Left hindlimb (tissue), 1 donor: ENCODE measurements around the gene PPIA.
A peak's percentile ranks its signal among the peaks of the same experiment; 100 is the strongest.
"Not testable (repeated sequence)": the region's sequence is repeated elsewhere in the genome, so short reads cannot be mapped to it uniquely, and the experiment has no call there.

Experiments used
- DNase-seq: peaks from one replicate; pipeline ENCODE4 v3.0.0-alpha.2; 2018

The PPIA gene

GRCh38 chr7:44791278-44792219 lies 4.9 kb upstream of the PPIA start:
- DNase-seq = no peak

- DNase-seq = no peak
Observed at GRCh38 chr7:44793919-44794318, 2.6 kb upstream of the PPIA start.

- DNase-seq = no peak
Observed at GRCh38 chr7:44794331-44794730, 2.1 kb upstream of the PPIA start.

DNA sequence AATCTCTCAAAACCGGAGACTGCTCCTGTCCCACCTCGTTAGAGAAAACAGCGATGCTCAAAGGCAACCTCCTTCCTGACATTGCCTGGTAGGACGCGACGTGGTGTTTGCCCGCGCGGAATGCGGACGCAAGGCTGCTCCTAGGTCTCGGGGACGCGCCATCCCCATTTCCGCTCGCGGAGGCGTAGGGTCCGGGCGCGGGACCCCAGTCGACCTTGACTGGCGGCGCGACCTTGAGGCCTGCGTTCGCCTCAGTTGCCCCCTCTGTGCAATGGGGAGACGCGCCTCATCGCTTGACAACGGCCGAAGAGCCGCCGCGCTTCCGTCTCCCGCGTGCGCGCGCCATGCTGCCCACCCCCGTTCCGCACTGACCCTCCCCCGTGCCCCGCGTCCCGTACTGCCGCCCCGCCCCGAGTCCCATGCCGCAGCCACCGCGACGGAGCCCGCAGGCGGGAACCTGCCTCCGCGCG lies 412 bp upstream of the PPIA start:
- no peak for DNase-seq

- DNase-seq = peak; percentile 92
Observed at GRCh38 chr7:44797329-44798258, 1.1 kb downstream of the PPIA start.

GRCh38 chr7:44798649-44799305 lies 2.3 kb downstream of the PPIA start:
- DNase-seq = no peak

GRCh38 chr7:44799939-44800338 lies 3.5 kb downstream of the PPIA start:
- no peak for DNase-seq

- no peak for DNase-seq
Observed at GRCh38 chr7:44801890-44802289, 5.4 kb downstream of the PPIA start.

DNA sequence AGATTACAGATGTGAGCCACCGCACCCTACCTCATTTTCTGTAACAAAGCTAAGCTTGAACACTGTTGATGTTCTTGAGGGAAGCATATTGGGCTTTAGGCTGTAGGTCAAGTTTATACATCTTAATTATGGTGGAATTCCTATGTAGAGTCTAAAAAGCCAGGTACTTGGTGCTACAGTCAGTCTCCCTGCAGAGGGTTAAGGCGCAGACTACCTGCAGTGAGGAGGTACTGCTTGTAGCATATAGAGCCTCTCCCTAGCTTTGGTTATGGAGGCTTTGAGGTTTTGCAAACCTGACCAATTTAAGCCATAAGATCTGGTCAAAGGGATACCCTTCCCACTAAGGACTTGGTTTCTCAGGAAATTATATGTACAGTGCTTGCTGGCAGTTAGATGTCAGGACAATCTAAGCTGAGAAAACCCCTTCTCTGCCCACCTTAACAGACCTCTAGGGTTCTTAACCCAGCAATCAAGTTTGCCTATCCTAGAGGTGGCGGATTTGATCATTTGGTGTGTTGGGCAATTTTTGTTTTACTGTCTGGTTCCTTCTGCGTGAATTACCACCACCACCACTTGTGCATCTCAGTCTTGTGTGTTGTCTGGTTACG lies 6.0 kb downstream of the PPIA start:
- no peak for DNase-seq

DNA sequence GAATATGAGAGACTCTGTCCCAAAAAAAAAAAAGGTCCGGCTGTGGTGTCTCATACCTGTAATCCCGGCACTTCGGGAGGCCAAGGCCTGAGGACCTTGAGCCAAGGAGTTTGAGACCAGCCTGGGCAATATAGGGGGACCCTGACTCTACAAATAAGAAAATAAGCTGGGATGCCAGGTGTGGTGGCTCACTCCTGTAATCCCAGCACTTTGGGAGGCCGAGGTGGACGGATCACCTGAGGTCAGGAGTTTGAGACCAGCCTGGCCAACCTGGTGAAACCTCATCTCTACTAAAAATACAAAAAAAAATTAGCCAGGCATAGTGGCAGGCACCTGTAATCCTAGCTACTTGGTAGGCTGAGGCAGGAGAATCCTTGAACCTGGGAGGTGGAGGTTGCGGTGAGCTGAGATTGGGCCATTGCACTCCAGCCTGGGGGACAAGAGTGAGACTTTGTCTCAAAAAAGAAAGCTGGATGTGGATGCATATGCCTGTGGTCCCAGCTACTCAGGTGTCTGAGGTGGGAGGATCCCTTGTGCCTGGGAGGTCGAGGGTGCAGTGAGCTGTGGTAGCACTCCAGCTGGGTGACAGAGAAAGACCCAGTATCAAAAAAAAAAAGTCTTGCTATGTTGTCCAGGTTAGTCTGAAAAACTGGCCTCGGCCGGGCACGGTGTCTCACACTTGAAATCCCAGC lies 7.5 kb downstream of the PPIA start:
- not testable (repeated sequence) for DNase-seq

GRCh38 chr7:44805950-44806349 lies 9.5 kb downstream of the PPIA start:
- DNase-seq = no peak

- DNase-seq = no peak
Observed at GRCh38 chr7:44808914-44809393, 12.5 kb downstream of the PPIA start.

DNA sequence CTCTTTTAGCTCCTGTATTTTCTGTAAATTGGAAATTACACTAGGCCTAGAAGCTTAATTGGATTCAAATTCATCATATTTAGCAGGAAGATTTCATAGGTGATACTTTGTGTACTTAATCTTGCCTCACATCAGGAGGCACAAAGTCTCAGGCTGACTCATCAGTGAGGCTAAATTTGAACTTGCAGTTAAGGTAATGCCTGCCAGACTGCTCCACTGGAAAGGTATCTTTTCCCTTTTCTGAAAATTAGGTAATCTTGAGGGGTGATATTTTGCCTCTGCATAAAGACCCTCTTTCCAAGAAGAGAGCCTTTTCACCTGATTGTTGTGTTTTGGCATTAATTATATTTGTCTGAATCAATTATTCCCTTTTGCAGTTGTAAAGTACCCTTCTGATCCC lies 14.6 kb downstream of the PPIA start:
- no peak for DNase-seq

DNA sequence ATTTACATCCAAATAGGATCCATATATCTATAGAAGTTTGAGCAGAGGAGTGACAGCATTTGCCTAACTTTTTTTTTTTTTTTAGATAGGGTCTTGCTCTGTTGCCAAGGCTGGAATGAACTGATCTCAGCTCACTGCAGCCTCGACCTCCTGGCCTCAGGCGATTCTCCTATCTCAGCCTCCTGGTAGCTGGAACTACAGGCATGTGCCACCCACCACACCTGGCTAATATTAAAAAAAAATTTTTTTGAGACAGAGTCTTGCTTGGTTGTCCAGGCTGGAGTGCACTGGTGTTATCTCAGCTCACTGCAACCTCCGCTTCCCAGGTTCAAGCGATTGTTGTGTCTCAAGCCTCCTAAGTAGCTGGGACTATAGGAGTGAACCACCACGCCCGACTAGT lies 15.1 kb downstream of the PPIA start:
- no peak for DNase-seq

GRCh38 chr7:44814919-44815318 lies 18.4 kb downstream of the PPIA start:
- DNase-seq = no peak

DNA sequence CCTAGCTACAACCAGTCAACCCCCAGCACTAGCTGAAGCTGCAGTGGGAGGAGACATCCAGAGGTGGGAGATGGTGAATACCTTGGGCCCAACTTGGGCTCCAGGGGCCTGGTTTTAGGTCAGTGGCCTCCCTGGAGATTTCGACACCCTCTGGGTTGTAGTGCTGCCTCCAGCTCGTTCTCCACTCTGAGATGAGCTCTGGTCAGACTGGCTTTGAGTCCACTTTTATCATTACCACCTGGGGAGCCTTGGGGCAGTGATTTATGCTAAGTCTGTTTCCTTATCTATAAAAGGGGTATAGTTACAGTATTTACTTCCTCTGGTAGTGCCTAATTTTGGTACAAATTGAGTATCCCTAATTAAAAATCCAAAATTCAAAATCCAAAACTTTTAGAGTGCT lies 22.8 kb downstream of the PPIA start:
- no peak for DNase-seq

DNA sequence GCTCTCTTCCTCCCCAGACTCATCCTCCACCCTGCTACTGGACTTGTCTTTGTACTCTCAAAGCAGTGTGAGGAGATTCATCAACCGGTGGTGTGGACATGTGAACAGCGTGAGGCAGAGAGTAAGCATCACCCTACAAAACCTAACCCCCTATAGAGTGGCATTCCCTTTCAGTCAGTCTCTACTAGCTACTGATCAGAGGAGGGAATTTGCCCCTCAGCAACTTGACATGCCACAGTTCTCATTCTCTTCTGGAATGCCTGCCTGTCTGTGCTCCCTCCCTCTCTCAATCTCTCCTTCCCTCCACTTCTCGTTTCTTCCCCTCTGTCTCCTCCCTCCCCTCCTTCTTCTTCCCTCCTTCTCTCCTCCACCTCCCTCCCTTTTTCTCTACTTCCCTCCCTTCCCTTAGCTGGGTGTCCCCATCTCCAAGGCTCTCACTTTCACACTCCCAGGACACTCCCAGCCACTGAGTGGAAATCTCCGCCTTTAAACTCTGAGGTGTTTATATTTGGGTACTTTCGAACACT lies 26.8 kb downstream of the PPIA start:
- no peak for DNase-seq

GRCh38 chr7:44824894-44825526 lies 28.5 kb downstream of the PPIA start:
- no peak for DNase-seq

GRCh38 chr7:44827567-44827966 lies 31.1 kb downstream of the PPIA start:
- no peak for DNase-seq

- DNase-seq = no peak
Observed at GRCh38 chr7:44838751-44839150, 42.3 kb downstream of the PPIA start.

- DNase-seq = not testable (repeated sequence)
Observed at GRCh38 chr7:44842675-44843074, 46.2 kb downstream of the PPIA start.
